Body of pancreas (tissue), 4 donors: ENCODE data around the gene HYPK.

Experiments used
- POLR2A ChIP-seq, 3 donors: fragments of 450-650 bp; IDR thresholded peaks; one replicate each; pipeline ENCODE4 v1.6.1; 2016; ENCODE audit warnings: antibody characterized with exemption in 3 of 3, mild to moderate bottlenecking in 2 of 3
- TF ChIP-seq, protein P1 (sequence below), 7 experiments: fragments of 450-650 bp in 4 of 7; fragments of 200-600 bp in 3 of 7; sonication (generic) in 3 of 7; IDR thresholded peaks; one replicate each; pipeline ENCODE4 v1.5.1; 2016 to 2019; ENCODE audit warnings: antibody characterized with exemption in 7 of 7

- TF ChIP-seq POLR2A (IDR thresholded peaks at IDR 0.05): peak; percentile 20 to 49 (median 32)
- TF ChIP-seq, protein P1, sequence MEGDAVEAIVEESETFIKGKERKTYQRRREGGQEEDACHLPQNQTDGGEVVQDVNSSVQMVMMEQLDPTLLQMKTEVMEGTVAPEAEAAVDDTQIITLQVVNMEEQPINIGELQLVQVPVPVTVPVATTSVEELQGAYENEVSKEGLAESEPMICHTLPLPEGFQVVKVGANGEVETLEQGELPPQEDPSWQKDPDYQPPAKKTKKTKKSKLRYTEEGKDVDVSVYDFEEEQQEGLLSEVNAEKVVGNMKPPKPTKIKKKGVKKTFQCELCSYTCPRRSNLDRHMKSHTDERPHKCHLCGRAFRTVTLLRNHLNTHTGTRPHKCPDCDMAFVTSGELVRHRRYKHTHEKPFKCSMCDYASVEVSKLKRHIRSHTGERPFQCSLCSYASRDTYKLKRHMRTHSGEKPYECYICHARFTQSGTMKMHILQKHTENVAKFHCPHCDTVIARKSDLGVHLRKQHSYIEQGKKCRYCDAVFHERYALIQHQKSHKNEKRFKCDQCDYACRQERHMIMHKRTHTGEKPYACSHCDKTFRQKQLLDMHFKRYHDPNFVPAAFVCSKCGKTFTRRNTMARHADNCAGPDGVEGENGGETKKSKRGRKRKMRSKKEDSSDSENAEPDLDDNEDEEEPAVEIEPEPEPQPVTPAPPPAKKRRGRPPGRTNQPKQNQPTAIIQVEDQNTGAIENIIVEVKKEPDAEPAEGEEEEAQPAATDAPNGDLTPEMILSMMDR (IDR thresholded peaks at IDR 0.05): peak; percentile 57 to 93 (median 72)
Measured at GRCh38 chr15:43777267-43777914, 23.0 kb upstream of the HYPK start.
